Mesenchymal stem cell (in vitro differentiated cells and primary cell): ENCODE measurements around the gene KRT35.

Source experiments
- DNase-seq: peaks from one replicate; pipeline ENCODE4 v3.0.0-alpha.2; 2013
- H2AFZ ChIP-seq: one replicate; pipeline ENCODE4 v1.6.1; 2013; ENCODE audit warnings: low read depth, mild to moderate bottlenecking, control low read depth, inconsistent platforms, low read length, moderate library complexity
- H2AK5ac ChIP-seq: 2 replicates; pipeline ENCODE4 v1.6.1; 2013; ENCODE audit warnings: low read length, moderate library complexity, mild to moderate bottlenecking, inconsistent platforms; ENCODE audit not compliant: severe bottlenecking
- H2BK120ac ChIP-seq: one replicate; pipeline ENCODE4 v1.6.1; 2013; ENCODE audit warnings: low read depth, mild to moderate bottlenecking, inconsistent platforms, low read length, moderate library complexity
- H2BK12ac ChIP-seq, 2 experiments: one replicate each; pipeline ENCODE4 v1.6.1; 2013; ENCODE audit warnings: inconsistent platforms in 2 of 2, low read length in 2 of 2, mild to moderate bottlenecking in 2 of 2, moderate library complexity in 2 of 2, control low read depth in 1 of 2
- H2BK15ac ChIP-seq: one replicate; pipeline ENCODE4 v1.6.1; 2013; ENCODE audit warnings: mild to moderate bottlenecking, low read depth, inconsistent platforms; ENCODE audit not compliant: poor library complexity, severe bottlenecking
- H2BK5ac ChIP-seq: 2 replicates; pipeline ENCODE4 v1.6.1; 2013; ENCODE audit warnings: low read depth, mild to moderate bottlenecking, low read length, control low read depth, inconsistent platforms; ENCODE audit not compliant: poor library complexity, severe bottlenecking
- H3K14ac ChIP-seq, 2 experiments: one replicate each; pipeline ENCODE4 v1.6.1; 2013; ENCODE audit warnings: inconsistent platforms in 2 of 2, low read length in 2 of 2, control low read depth in 1 of 2, mild to moderate bottlenecking in 1 of 2, moderate library complexity in 1 of 2
- H3K18ac ChIP-seq, 2 experiments: one replicate each; pipeline ENCODE4 v1.6.1; 2013; ENCODE audit warnings: inconsistent platforms in 2 of 2, low read length in 2 of 2, control low read depth in 1 of 2, low read depth in 1 of 2, mild to moderate bottlenecking in 1 of 2
- H3K23ac ChIP-seq, 2 experiments: one replicate each; pipeline ENCODE4 v1.6.1; 2013; ENCODE audit warnings: inconsistent platforms in 2 of 2, low read length in 2 of 2, mild to moderate bottlenecking in 2 of 2, moderate library complexity in 2 of 2, control low read depth in 1 of 2
- H3K27ac ChIP-seq: 2 replicates; pipeline ENCODE4 v1.5.1; 2013; ENCODE audit warnings: mild to moderate bottlenecking, moderate library complexity, low read length, control low read depth, inconsistent platforms; ENCODE audit not compliant: poor library complexity, severe bottlenecking
- H3K27me3 ChIP-seq, 2 experiments: 2 replicates each; pipeline versions ENCODE4 v1.6.1 to v1.7.0; 2013; ENCODE audit warnings: low read length in 2 of 2, mild to moderate bottlenecking in 2 of 2, moderate library complexity in 2 of 2, control low read depth in 1 of 2, inconsistent platforms in 1 of 2; ENCODE audit not compliant: control insufficient read depth in 1 of 2, insufficient read depth in 1 of 2
- H3K36me3 ChIP-seq, 2 experiments: 2 replicates each; pipeline versions ENCODE4 v1.6.1 to v1.7.0; 2013; ENCODE audit warnings: low read length in 2 of 2, control low read depth in 1 of 2, inconsistent platforms in 1 of 2, low read depth in 1 of 2, mild to moderate bottlenecking in 1 of 2; ENCODE audit not compliant: insufficient read depth in 2 of 2, control insufficient read depth in 1 of 2
- H3K4ac ChIP-seq, 2 experiments: one replicate each; pipeline ENCODE4 v1.6.1; 2013; ENCODE audit warnings: inconsistent platforms in 2 of 2, low read length in 2 of 2, mild to moderate bottlenecking in 2 of 2, moderate library complexity in 2 of 2, control low read depth in 1 of 2, low read depth in 1 of 2
- H3K4me1 ChIP-seq: 2 replicates; pipeline ENCODE4 v1.6.1; 2013; ENCODE audit warnings: low read depth, low read length, control low read depth; ENCODE audit not compliant: control insufficient read depth, insufficient read depth
- H3K4me2 ChIP-seq: 2 replicates; pipeline ENCODE4 v1.6.1; 2013; ENCODE audit warnings: low read length, mild to moderate bottlenecking, inconsistent platforms; ENCODE audit not compliant: poor library complexity, severe bottlenecking
- H3K4me3 ChIP-seq, 2 experiments: 2 replicates each; pipeline versions ENCODE4 v1.5.1 to v1.7.0; 2013; ENCODE audit warnings: low read length in 2 of 2, mild to moderate bottlenecking in 2 of 2, control low read depth in 1 of 2, low read depth in 1 of 2; ENCODE audit not compliant: insufficient read depth in 1 of 2
- H3K79me1 ChIP-seq: replicated peaks from 2 replicates; pipeline ENCODE4 v1.6.1; 2013; ENCODE audit warnings: mild to moderate bottlenecking, control low read depth, low read length, inconsistent platforms; ENCODE audit not compliant: poor library complexity, severe bottlenecking
- H3K9ac ChIP-seq: 2 replicates; pipeline ENCODE4 v1.7.0; 2013; ENCODE audit warnings: mild to moderate bottlenecking, low read length, moderate library complexity
- H3K9me3 ChIP-seq: 2 replicates; pipeline ENCODE4 v1.7.0; 2013; ENCODE audit warnings: mild to moderate bottlenecking, low read length; ENCODE audit not compliant: control insufficient read depth
- H4K8ac ChIP-seq: one replicate; pipeline ENCODE4 v1.6.1; 2013; ENCODE audit warnings: inconsistent platforms, mild to moderate bottlenecking, low read length, moderate library complexity
- H4K91ac ChIP-seq: one replicate; pipeline ENCODE4 v1.6.1; 2013; ENCODE audit warnings: mild to moderate bottlenecking, low read length, inconsistent platforms
- WGBS: methylation state at CpG from one replicate; pipeline ENCODE4 v1.1.7; 2013; ENCODE audit warnings: mixed read lengths; 5-methylcytosine and 5-hydroxymethylcytosine counted together

The KRT35 gene

GRCh38 chr17:41500131-41500911 is 19.4 kb upstream of the KRT35 start:
- no peak overlapping the region for H2AK5ac ChIP-seq
- no peaks in the 10 kb centered on the region for H3K36me3 ChIP-seq
- no peaks in the 10 kb centered on the region for H3K9me3 ChIP-seq
- H3K23ac ChIP-seq: no peak overlapping the region
- H3K9ac ChIP-seq: no peak overlapping the region
- H2BK120ac ChIP-seq: no peak overlapping the region
- no peak overlapping the region for H3K4me2 ChIP-seq
- peak overlapping the region; percentile 13 to 33 for H2BK12ac ChIP-seq
- peak; percentile 38 for DNase-seq
- no peak overlapping the region for H2AFZ ChIP-seq
- WGBS: 62% methylated on average over 15 of the region's 15 CpGs
- H3K14ac ChIP-seq: no peak overlapping the region
- H2BK15ac ChIP-seq: no peak overlapping the region
- peak overlapping the region; percentile 2 to 48 for H3K18ac ChIP-seq
- no peak overlapping the region for H3K27ac ChIP-seq
- no peak overlapping the region for H2BK5ac ChIP-seq
- H3K4me1 ChIP-seq: peaks cover 13% of the 10 kb centered on the region
- H3K4ac ChIP-seq: peak overlapping the region in 1 of 2 experiments; percentile 46
- peak overlapping the region; percentile 64 for H4K8ac ChIP-seq
- H3K79me1 ChIP-seq: no peaks in the 10 kb centered on the region
- H3K27me3 ChIP-seq: no peaks in the 10 kb centered on the region
- no peak overlapping the region for H3K4me3 ChIP-seq
- H4K91ac ChIP-seq: peak overlapping the region; percentile 43

- no peak overlapping the region for H2BK120ac ChIP-seq
- H3K4me3 ChIP-seq: no peak overlapping the region
- H2BK12ac ChIP-seq: peak overlapping the region; percentile 1 to 69
- no peak overlapping the region for H3K14ac ChIP-seq
- H3K18ac ChIP-seq: no peak overlapping the region
- H2BK5ac ChIP-seq: no peak overlapping the region
- peaks cover 14% of the 10 kb centered on the region for H3K4me1 ChIP-seq
- H3K4me2 ChIP-seq: no peak overlapping the region
- no peaks in the 10 kb centered on the region for H3K36me3 ChIP-seq
- no peaks in the 10 kb centered on the region for H3K79me1 ChIP-seq
- H2BK15ac ChIP-seq: no peak overlapping the region
- H3K4ac ChIP-seq: no peak overlapping the region
- H4K8ac ChIP-seq: no peak overlapping the region
- H3K9ac ChIP-seq: no peak overlapping the region
- no peak overlapping the region for H3K27ac ChIP-seq
- peak overlapping the region; percentile 43 for H4K91ac ChIP-seq
- H3K23ac ChIP-seq: no peak overlapping the region
- WGBS: 91% methylated on average over 5 of the region's 5 CpGs
- no peaks in the 10 kb centered on the region for H3K9me3 ChIP-seq
- H3K27me3 ChIP-seq: no peaks in the 10 kb centered on the region
- no peak overlapping the region for H2AFZ ChIP-seq
- no peak for DNase-seq
- no peak overlapping the region for H2AK5ac ChIP-seq
Observed at GRCh38 chr17:41499714-41500113, 18.8 kb upstream of the KRT35 start.

GRCh38 chr17:41498276-41498675 is 17.3 kb upstream of the KRT35 start:
- H3K27me3 ChIP-seq: no peaks in the 10 kb centered on the region
- H2BK120ac ChIP-seq: no peak overlapping the region
- H3K27ac ChIP-seq: no peak overlapping the region
- peak overlapping the region; percentile 9 for H2BK15ac ChIP-seq
- H2BK12ac ChIP-seq: peak overlapping the region in 1 of 2 experiments; percentile 23
- H3K23ac ChIP-seq: no peak overlapping the region
- H3K18ac ChIP-seq: no peak overlapping the region
- DNase-seq: peak; percentile 18
- H2AFZ ChIP-seq: no peak overlapping the region
- no peaks in the 10 kb centered on the region for H3K9me3 ChIP-seq
- H4K91ac ChIP-seq: no peak overlapping the region
- H3K9ac ChIP-seq: no peak overlapping the region
- no peak overlapping the region for H3K4ac ChIP-seq
- no peak overlapping the region for H2BK5ac ChIP-seq
- H4K8ac ChIP-seq: no peak overlapping the region
- H2AK5ac ChIP-seq: no peak overlapping the region
- 75% methylated on average over 6 of the region's 6 CpGs for WGBS
- H3K4me1 ChIP-seq: peaks cover 19% of the 10 kb centered on the region
- no peak overlapping the region for H3K14ac ChIP-seq
- no peaks in the 10 kb centered on the region for H3K36me3 ChIP-seq
- no peak overlapping the region for H3K4me3 ChIP-seq
- H3K4me2 ChIP-seq: no peak overlapping the region
- no peaks in the 10 kb centered on the region for H3K79me1 ChIP-seq

- no peak overlapping the region for H2BK120ac ChIP-seq
- H2BK5ac ChIP-seq: no peak overlapping the region
- H3K79me1 ChIP-seq: no peaks in the 10 kb centered on the region
- H3K9ac ChIP-seq: no peak overlapping the region
- no peak overlapping the region for H2AFZ ChIP-seq
- peak overlapping the region; percentile 66 for H4K8ac ChIP-seq
- peak overlapping the region; percentile 57 to 85 for H3K18ac ChIP-seq
- peak overlapping the region in 1 of 2 experiments; percentile 80 for H3K4ac ChIP-seq
- peaks cover 25% of the 10 kb centered on the region for H3K4me1 ChIP-seq
- H3K36me3 ChIP-seq: no peaks in the 10 kb centered on the region
- peak overlapping the region; percentile 36 for H4K91ac ChIP-seq
- peak overlapping the region in 1 of 2 experiments; percentile 76 for H2BK12ac ChIP-seq
- H3K9me3 ChIP-seq: no peaks in the 10 kb centered on the region
- no peak overlapping the region for H3K4me2 ChIP-seq
- peak overlapping the region; percentile 50 for H2AK5ac ChIP-seq
- peak; percentile 81 for DNase-seq
- no peak overlapping the region for H3K4me3 ChIP-seq
- H3K23ac ChIP-seq: no peak overlapping the region
- 57% methylated on average over 12 of the region's 12 CpGs for WGBS
- no peaks in the 10 kb centered on the region for H3K27me3 ChIP-seq
- peak overlapping the region; percentile 60 for H2BK15ac ChIP-seq
- H3K14ac ChIP-seq: peak overlapping the region in 1 of 2 experiments; percentile 19
- H3K27ac ChIP-seq: no peak overlapping the region
Observed at GRCh38 chr17:41496803-41497484, 16.0 kb upstream of the KRT35 start.
